ENCODE results near the gene HIVEP3. TPM values are rescaled to one million over a fixed set of nuclear protein-coding genes. Genes with fewer than 3 reads are reported as not detected.

Gene HIVEP3
- total RNA-seq, 1 experiment from 2014 or later: 0.17 TPM

DNA sequence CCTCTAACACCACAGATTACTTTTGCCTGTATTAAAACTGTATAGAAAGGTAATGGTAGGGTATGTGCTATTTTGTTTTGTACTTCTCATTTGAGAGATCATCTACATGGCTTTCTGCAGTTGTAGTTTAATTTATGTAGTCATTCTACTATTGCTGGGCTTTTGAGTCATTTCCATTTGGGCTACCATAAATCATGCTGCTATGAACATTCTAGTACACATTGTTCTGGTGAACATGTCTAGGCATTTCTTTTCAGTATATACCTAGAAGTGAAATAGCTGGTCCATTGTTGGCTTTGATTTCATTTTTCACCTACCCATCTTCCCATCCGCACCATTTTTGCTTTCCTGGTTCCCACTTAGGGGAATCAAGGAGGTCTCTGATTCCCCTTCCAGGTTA is 453.0 kb downstream of the HIVEP3 start:
- DNase-seq (ENCODE audit: extremely low read depth, low read depth): no peak

DNA sequence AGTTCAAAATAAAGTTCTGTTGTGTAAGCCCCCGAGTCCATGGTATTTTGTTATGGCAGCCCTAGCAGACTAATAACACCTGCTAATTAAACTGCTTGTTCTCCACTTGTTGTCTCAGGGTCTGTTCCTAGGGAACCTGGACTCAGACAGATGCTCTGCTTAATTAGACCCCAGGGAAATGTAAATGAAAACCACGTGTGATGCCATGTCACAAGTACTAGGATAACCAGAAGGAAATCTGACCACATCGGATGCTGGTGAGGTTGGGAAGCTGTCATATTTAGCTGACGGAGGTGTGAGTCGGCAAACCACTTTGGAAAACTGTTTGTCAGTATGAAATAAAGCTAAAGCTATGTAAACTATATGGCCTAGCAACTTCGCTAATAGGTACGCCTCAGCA is 453.8 kb downstream of the HIVEP3 start:
- DNase-seq (ENCODE audit: extremely low read depth, low read depth): no peak

DNA sequence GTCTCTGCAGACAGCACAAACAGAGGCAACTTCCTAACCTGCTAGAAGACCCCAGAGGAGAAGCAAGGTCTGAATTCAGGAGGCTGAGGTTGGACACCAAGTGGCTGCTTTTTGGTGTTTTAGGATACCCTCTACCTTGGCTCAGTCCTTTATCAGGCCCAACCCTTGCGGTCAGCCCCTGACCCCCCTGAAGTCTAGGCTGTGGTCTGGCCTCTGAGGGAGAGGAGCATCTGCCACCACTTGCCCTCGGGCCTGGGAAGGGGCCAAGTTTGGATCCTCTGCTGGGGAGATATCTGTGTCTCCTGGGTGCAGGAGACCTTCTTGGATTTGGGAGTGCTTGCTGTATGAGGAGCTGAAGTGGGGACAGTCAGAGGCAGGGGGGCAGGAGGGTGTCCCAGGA is 455.2 kb downstream of the HIVEP3 start:
- no peak for DNase-seq (ENCODE audit: extremely low read depth, low read depth)

DNA sequence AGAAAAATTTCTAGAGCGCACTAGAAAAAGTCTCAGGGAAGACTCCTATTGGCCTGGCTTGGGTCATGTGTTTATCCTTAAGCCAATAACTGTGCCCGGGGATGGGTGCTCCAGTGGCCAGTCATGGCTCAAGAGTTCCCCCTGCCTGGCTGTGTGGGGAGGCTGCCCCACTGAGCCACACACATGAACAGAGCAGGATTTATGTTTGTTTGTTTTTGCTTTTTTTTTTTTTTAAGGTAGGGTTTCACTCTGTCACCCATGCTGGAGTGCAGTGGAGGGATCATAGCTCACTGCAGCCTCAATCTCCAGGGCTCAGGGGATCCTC is 456.1 kb downstream of the HIVEP3 start:
- no peak for DNase-seq (ENCODE audit: extremely low read depth, low read depth)

DNA sequence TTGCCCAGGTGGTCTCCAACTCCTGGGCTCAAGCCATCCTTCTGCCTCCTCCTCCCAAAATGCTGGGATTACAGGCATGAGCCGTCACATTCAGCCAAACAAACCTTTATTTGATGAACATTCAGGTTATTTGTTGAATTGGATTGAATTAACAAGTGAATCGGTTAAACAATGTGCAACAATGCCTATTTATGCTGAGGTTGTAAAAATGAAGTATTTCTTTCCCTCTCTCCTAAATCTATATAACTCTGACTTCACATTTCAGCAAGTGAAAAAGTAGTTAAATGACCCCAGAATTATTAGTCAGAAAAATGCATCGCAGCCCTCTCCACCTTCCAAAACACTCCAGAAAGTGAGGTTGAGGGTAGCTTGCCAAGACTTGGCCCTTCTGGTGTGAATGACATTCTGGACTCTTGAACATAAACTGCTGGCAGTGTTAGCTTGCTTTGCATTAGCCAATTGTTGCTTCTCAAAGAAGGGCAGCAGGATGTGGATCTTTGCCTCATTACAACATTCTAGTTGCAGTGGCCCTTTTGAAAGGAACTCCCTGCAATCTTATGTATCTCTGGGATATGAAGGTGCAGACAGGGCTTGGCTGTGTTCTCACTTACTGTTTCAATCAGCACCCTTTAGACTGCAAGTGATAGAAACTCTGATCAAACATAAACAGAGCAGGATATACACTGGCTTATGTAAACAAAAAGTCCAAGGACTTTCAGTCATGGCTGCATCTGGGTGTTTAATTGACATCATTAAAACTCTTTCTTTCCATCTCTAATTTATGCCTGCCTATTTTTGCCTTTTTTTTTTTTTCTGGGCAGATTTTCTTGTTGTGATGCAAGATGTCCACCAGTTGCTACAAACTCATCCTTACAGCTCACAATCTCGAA is 456.7 kb downstream of the HIVEP3 start:
- DNase-seq (ENCODE audit: extremely low read depth, low read depth): no peak

DNA sequence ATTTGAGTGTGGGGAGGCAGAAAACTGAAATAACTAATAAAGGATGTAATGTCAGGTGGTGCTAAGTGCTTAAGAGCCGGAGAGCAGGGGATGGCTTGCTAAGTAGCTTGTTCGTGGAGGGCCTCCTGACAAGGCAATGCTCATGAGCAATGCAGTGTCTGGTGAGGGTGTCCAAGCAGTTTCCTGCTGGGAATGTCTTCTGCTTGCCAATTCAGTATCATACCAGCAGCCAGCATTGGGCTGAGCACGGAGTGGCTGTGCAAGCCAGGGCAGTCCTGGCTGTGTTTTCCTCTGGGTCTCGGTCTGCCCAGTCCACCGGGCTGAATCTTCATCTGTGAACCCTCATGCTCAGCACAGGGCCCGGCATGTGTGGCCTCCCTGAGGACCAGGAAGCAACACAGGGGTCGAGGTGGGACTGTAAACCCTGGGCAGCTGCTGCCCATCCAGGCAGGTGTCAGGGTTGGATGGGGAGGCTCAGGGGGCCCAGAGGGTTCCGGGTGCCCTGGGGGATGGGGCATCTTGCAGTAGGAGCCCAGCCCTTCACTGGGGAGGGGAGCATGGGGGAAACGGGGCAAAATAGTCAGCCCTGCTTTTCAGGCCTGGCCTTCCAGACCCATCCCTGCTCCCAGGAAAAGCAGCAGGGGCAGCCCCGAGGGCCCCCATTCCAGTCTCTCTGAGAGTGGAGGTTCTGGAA is 461.7 kb downstream of the HIVEP3 start:
- no peak for DNase-seq (ENCODE audit: extremely low read depth, low read depth)

Small RNA genes within 50 kb of the gene (small RNA-seq; reads per million reads assigned to genes)
- gene RNA5SP45: 0 reads per million in 2 experiments

Other genes with a start within 250 kb of the HIVEP3 start
- not detected in 2 replicates for gene GUCA2B, start 234.5 kb upstream of the HIVEP3 start, total RNA-seq (2014; rRNA removed; shearing (Covaris generic))
- not detected in 2 replicates for gene GUCA2A, start 245.8 kb upstream of the HIVEP3 start, total RNA-seq (2014; rRNA removed; shearing (Covaris generic))

Data from NCI-H460 (cell line).